T-helper 17 cell (primary cell): ENCODE measurements around the gene UCMA. TPM values are rescaled to one million over a fixed set of nuclear protein-coding genes. Genes with fewer than 3 reads are reported as not detected.
"Not testable (repeated sequence)": the region's sequence is repeated elsewhere in the genome, so short reads cannot be mapped to it uniquely, and the experiment has no call there.

Source experiments
- ATAC-seq: fragments of 150-1000 bp; cut with Tn5 transposase; 2 replicates; pipeline ENCODE4 v1.10.0; 2021; ENCODE audit warnings: mild to moderate bottlenecking, moderate library complexity
- DNase-seq, 3 donors: peaks; one replicate each; pipeline versions ENCODE4 v3.0.0 to v3.0.0-alpha.2; 2020 to 2021
- H3K9me3 ChIP-seq: one replicate; pipeline ENCODE4 v1.7.0; 2013; ENCODE audit warnings: low read length, mild to moderate bottlenecking; ENCODE audit not compliant: control insufficient read depth, poor library complexity, severe bottlenecking
- H3K27ac Mint-ChIP-seq: one replicate; pipeline ENCODE4 v1.8.0; 2022; ENCODE audit warnings: mild to moderate bottlenecking, moderate library complexity, mixed read lengths
- H3K27me3 Mint-ChIP-seq: one replicate; pipeline ENCODE4 v1.8.0; 2022; ENCODE audit warnings: mixed read lengths
- H3K36me3 Mint-ChIP-seq: one replicate; pipeline ENCODE4 v1.8.0; 2022; ENCODE audit warnings: low read depth, mixed read lengths
- H3K4me1 Mint-ChIP-seq: one replicate; pipeline ENCODE4 v1.8.0; 2022; ENCODE audit warnings: mild to moderate bottlenecking, mixed read lengths
- H3K4me3 Mint-ChIP-seq: one replicate; pipeline ENCODE4 v1.8.0; 2022; ENCODE audit warnings: mild to moderate bottlenecking, moderate library complexity, mixed read lengths
- total RNA-seq, 4 donors: library from RNA in 2 of 4; stranded (reverse) in 2 of 4; gene quantifications; one replicate each; pipeline ENCODE4 v1.2.3 and lab custom pipeline; 2022 to 2026

The UCMA gene
- not detected for total RNA-seq
- 0 reads per million in 2 donors for total RNA-seq (lab: John Stamatoyannopoulos, UW)

GRCh38 chr10:13234172-13234571 is at the start of gene UCMA:
Gene UCMA, minus strand, starts transcription at chr10:13234374. Its CDS starts 116 bp downstream, at chr10:13234258.
- H3K4me1 Mint-ChIP-seq: peaks cover 3% of the 10 kb centered on the region
- H3K27ac Mint-ChIP-seq: no peak within 1 kb of the TSS
- H3K9me3 ChIP-seq: no peaks in the 10 kb centered on the region
- DNase-seq (no peak), ATAC-seq (no peak)
- H3K36me3 Mint-ChIP-seq: no peaks in the 10 kb centered on the region
- H3K4me3 Mint-ChIP-seq: no peak within 1 kb of the TSS
- peaks cover 18% of the 10 kb centered on the region for H3K27me3 Mint-ChIP-seq

GRCh38 chr10:13282348-13282747 is 48.2 kb upstream of the UCMA start:
- H3K27me3 Mint-ChIP-seq, H3K4me3 Mint-ChIP-seq, DNase-seq, H3K9me3 ChIP-seq, ATAC-seq, H3K27ac Mint-ChIP-seq, H3K4me1 Mint-ChIP-seq, H3K36me3 Mint-ChIP-seq: not testable (repeated sequence)

- Mint-ChIP-seq H3K4me3 (no peak overlapping the region), H3K27me3 (no peaks in the 10 kb centered on the region), H3K27ac (no peak overlapping the region), H3K36me3 (no peaks in the 10 kb centered on the region), H3K4me1 (no peaks in the 10 kb centered on the region)
- DNase-seq (no peak), ATAC-seq (no peak)
- no peaks in the 10 kb centered on the region for H3K9me3 ChIP-seq
These were observed 42.7 kb upstream of the UCMA start for GRCh38 chr10:13276749-13277365.

- H3K4me1 Mint-ChIP-seq, H3K27me3 Mint-ChIP-seq, DNase-seq, H3K9me3 ChIP-seq, H3K27ac Mint-ChIP-seq, ATAC-seq, H3K36me3 Mint-ChIP-seq, H3K4me3 Mint-ChIP-seq: not testable (repeated sequence)
These were observed 42.0 kb upstream of the UCMA start for GRCh38 chr10:13276146-13276545.

- DNase-seq: no peak
These were observed 38.0 kb upstream of the UCMA start for GRCh38 chr10:13272164-13272571.

GRCh38 chr10:13271552-13272163 is 37.5 kb upstream of the UCMA start:
- H3K27me3 Mint-ChIP-seq: no peaks in the 10 kb centered on the region
- H3K36me3 Mint-ChIP-seq: no peaks in the 10 kb centered on the region
- no peaks in the 10 kb centered on the region for H3K9me3 ChIP-seq
- ATAC-seq (peak; percentile 77), DNase-seq (peak; percentile 28 to 40 (median 37))
- H3K4me3 Mint-ChIP-seq: no peak overlapping the region
- H3K4me1 Mint-ChIP-seq: peaks cover 5% of the 10 kb centered on the region
- no peak overlapping the region for H3K27ac Mint-ChIP-seq

More at GRCh38 chr10:13272164-13272571, 38.0 kb upstream of the UCMA start:
- peaks cover 5% of the 10 kb centered on the region for H3K4me1 Mint-ChIP-seq
- H3K36me3 Mint-ChIP-seq: no peaks in the 10 kb centered on the region
- ATAC-seq: no peak
- H3K27me3 Mint-ChIP-seq: no peaks in the 10 kb centered on the region
- no peak overlapping the region for H3K4me3 Mint-ChIP-seq
- H3K27ac Mint-ChIP-seq: no peak overlapping the region
- H3K9me3 ChIP-seq: no peaks in the 10 kb centered on the region

GRCh38 chr10:13270877-13271551 is 36.8 kb upstream of the UCMA start:
- ATAC-seq: no peak
- no peak overlapping the region for H3K4me3 Mint-ChIP-seq

GRCh38 chr10:13268841-13269240 is 34.7 kb upstream of the UCMA start:
- H3K27me3 Mint-ChIP-seq: peaks cover 15% of the 10 kb centered on the region
- no peaks in the 10 kb centered on the region for H3K9me3 ChIP-seq
- H3K4me3 Mint-ChIP-seq: no peak overlapping the region
- H3K27ac Mint-ChIP-seq: no peak overlapping the region
- DNase-seq: no peak
- H3K36me3 Mint-ChIP-seq: no peaks in the 10 kb centered on the region
- ATAC-seq: no peak
- H3K4me1 Mint-ChIP-seq: peaks cover 5% of the 10 kb centered on the region

More at GRCh38 chr10:13270877-13271551, 36.8 kb upstream of the UCMA start:
- H3K27ac Mint-ChIP-seq: no peak overlapping the region
- H3K9me3 ChIP-seq: no peaks in the 10 kb centered on the region
- peaks cover 5% of the 10 kb centered on the region for H3K4me1 Mint-ChIP-seq
- DNase-seq: no peak
- H3K27me3 Mint-ChIP-seq: no peaks in the 10 kb centered on the region
- no peaks in the 10 kb centered on the region for H3K36me3 Mint-ChIP-seq

GRCh38 chr10:13268310-13268709 is 34.1 kb upstream of the UCMA start:
- Mint-ChIP-seq H3K27ac (no peak overlapping the region), H3K36me3 (peaks cover under 1% of the 10 kb centered on the region), H3K4me3 (no peak overlapping the region), H3K4me1 (peaks cover 5% of the 10 kb centered on the region), H3K27me3 (peaks cover 20% of the 10 kb centered on the region)
- no peak for DNase-seq
- no peaks in the 10 kb centered on the region for H3K9me3 ChIP-seq
- no peak for ATAC-seq

GRCh38 chr10:13263591-13263990 is 29.4 kb upstream of the UCMA start:
- ATAC-seq (no peak), DNase-seq (no peak)
- H3K36me3 Mint-ChIP-seq: peaks cover 2% of the 10 kb centered on the region
- H3K27ac Mint-ChIP-seq: no peak overlapping the region
- H3K9me3 ChIP-seq: no peaks in the 10 kb centered on the region
- H3K4me1 Mint-ChIP-seq: no peaks in the 10 kb centered on the region
- no peak overlapping the region for H3K4me3 Mint-ChIP-seq
- peaks cover 22% of the 10 kb centered on the region for H3K27me3 Mint-ChIP-seq

GRCh38 chr10:13262433-13262832 is 28.3 kb upstream of the UCMA start:
- H3K4me3 Mint-ChIP-seq: no peak overlapping the region
- DNase-seq (no peak), ATAC-seq (no peak)
- peaks cover 7% of the 10 kb centered on the region for H3K36me3 Mint-ChIP-seq
- H3K4me1 Mint-ChIP-seq: peaks cover 2% of the 10 kb centered on the region
- H3K27me3 Mint-ChIP-seq: peaks cover 31% of the 10 kb centered on the region
- H3K27ac Mint-ChIP-seq: no peak overlapping the region
- H3K9me3 ChIP-seq: no peaks in the 10 kb centered on the region

- no peak overlapping the region for H3K4me3 Mint-ChIP-seq
These were observed 23.5 kb upstream of the UCMA start for GRCh38 chr10:13257621-13258140.

GRCh38 chr10:13256627-13257026 is 22.5 kb upstream of the UCMA start:
- ATAC-seq: no peak
- Mint-ChIP-seq H3K36me3 (peaks cover 4% of the 10 kb centered on the region), H3K27me3 (peaks cover 19% of the 10 kb centered on the region), H3K4me1 (peaks cover 2% of the 10 kb centered on the region), H3K4me3 (no peak overlapping the region), H3K27ac (no peak overlapping the region)
- DNase-seq: no peak
- H3K9me3 ChIP-seq: no peaks in the 10 kb centered on the region

More at GRCh38 chr10:13257621-13258140, 23.5 kb upstream of the UCMA start:
- DNase-seq: no peak
- H3K27ac Mint-ChIP-seq: no peak overlapping the region
- H3K9me3 ChIP-seq: no peaks in the 10 kb centered on the region
- H3K4me1 Mint-ChIP-seq: peaks cover 2% of the 10 kb centered on the region
- no peak for ATAC-seq
- H3K27me3 Mint-ChIP-seq: peaks cover 19% of the 10 kb centered on the region
- H3K36me3 Mint-ChIP-seq: peaks cover 4% of the 10 kb centered on the region
